ENCODE data around the gene ACSBG1.

DNA sequence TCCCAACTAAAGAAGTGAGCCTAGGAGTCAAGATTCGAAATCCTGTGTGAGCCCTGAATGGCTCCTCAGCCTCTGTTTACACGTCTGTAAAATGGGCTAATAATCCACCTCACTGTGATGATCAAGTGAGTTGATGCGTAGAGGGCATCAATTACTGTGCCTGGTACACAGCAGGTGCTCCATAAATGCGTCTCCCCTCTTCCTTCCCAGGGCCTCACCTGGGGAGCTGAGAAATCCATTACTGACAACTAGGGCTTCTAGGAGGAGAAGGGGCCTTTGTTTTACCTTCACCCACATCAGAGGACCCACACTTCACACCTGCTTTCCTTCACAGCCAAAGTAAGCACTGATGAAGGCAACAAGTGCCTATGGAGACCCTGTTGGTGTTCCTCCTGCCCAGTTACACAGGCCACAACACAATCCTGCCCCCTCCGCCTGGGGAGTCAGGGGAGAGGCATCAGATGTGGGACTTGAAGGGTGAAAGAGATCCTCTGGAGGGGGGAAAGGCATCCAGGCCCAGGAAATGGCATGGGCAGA is 104.5 kb downstream of the ACSBG1 start:
- TF ChIP-seq, protein P1, sequence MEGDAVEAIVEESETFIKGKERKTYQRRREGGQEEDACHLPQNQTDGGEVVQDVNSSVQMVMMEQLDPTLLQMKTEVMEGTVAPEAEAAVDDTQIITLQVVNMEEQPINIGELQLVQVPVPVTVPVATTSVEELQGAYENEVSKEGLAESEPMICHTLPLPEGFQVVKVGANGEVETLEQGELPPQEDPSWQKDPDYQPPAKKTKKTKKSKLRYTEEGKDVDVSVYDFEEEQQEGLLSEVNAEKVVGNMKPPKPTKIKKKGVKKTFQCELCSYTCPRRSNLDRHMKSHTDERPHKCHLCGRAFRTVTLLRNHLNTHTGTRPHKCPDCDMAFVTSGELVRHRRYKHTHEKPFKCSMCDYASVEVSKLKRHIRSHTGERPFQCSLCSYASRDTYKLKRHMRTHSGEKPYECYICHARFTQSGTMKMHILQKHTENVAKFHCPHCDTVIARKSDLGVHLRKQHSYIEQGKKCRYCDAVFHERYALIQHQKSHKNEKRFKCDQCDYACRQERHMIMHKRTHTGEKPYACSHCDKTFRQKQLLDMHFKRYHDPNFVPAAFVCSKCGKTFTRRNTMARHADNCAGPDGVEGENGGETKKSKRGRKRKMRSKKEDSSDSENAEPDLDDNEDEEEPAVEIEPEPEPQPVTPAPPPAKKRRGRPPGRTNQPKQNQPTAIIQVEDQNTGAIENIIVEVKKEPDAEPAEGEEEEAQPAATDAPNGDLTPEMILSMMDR (conservative IDR thresholded peaks at IDR 0.05; ENCODE audit: low read length) = no peak
- TF ChIP-seq EZH2phosphoT487 (IDR thresholded peaks at IDR 0.05; ENCODE audit: borderline replicate concordance, low read depth, low read length) = no peak

All from OCI-LY7 (cell line).